MM.1S (cell line): ENCODE data around the gene PHF3.

Experiments used
- DNase-seq: peaks from one replicate; pipeline ENCODE4 v3.0.0-alpha.2; 2015
- H2AFZ ChIP-seq: fragments of 300-600 bp; sonication (generic); 2 replicates; pipeline ENCODE4 v1.6.0; 2016; ENCODE audit warnings: antibody characterized with exemption, low read length
- H3F3A ChIP-seq: fragments of 300-600 bp; sonication (generic); 2 replicates; pipeline ENCODE4 v1.6.1; 2016; ENCODE audit warnings: mild to moderate bottlenecking, antibody characterized with exemption, low read length, moderate library complexity, mixed read lengths; ENCODE audit not compliant: insufficient read depth
- H3K27ac ChIP-seq: fragments of 300-600 bp; sonication (generic); 2 replicates; pipeline ENCODE4 v1.5.1; 2016; ENCODE audit warnings: mild to moderate bottlenecking, low read length
- H3K27me3 ChIP-seq: fragments of 300-600 bp; sonication (generic); replicated peaks from 2 replicates; pipeline ENCODE4 v1.6.0; 2016; ENCODE audit warnings: low read length; ENCODE audit not compliant: insufficient read depth
- H3K36me3 ChIP-seq: fragments of 300-600 bp; sonication (generic); replicated peaks from 2 replicates; pipeline ENCODE4 v1.6.1; 2016; ENCODE audit warnings: mild to moderate bottlenecking, low read length, mixed read lengths; ENCODE audit not compliant: insufficient read depth
- H3K4me1 ChIP-seq: fragments of 300-600 bp; sonication (generic); 2 replicates; pipeline ENCODE4 v1.6.1; 2016; ENCODE audit warnings: low read length, mixed read lengths
- H3K4me2 ChIP-seq: fragments of 300-600 bp; sonication (generic); 2 replicates; pipeline ENCODE4 v1.6.0; 2016; ENCODE audit warnings: low read depth, low read length
- H3K4me3 ChIP-seq: fragments of 300-600 bp; sonication (generic); 2 replicates; pipeline ENCODE4 v1.5.1; 2016; ENCODE audit warnings: low read length, mixed read lengths
- H3K79me2 ChIP-seq: fragments of 300-600 bp; sonication (generic); 2 replicates; pipeline ENCODE4 v1.6.1; 2016; ENCODE audit warnings: mixed run types, low read length, mixed read lengths
- H3K9ac ChIP-seq: fragments of 300-600 bp; sonication (generic); 2 replicates; pipeline ENCODE4 v1.6.1; 2016; ENCODE audit warnings: low read length, mixed read lengths
- H3K9me2 ChIP-seq: fragments of 300-600 bp; sonication (generic); replicated peaks from 2 replicates; pipeline ENCODE4 v1.6.1; 2016; ENCODE audit warnings: mild to moderate bottlenecking, low read length, mixed read lengths; ENCODE audit not compliant: insufficient read depth
- H3K9me3 ChIP-seq: fragments of 300-600 bp; sonication (generic); replicated peaks from 2 replicates; pipeline ENCODE4 v1.6.1; 2016; ENCODE audit warnings: mild to moderate bottlenecking, low read length, mixed read lengths; ENCODE audit not compliant: insufficient read depth
- H4K20me1 ChIP-seq: fragments of 300-600 bp; sonication (generic); 2 replicates; pipeline ENCODE4 v1.6.1; 2016; ENCODE audit warnings: mild to moderate bottlenecking, low read length, moderate library complexity, mixed read lengths; ENCODE audit not compliant: insufficient read depth
- EZH2 ChIP-seq: fragments of 300-600 bp; sonication (generic); optimal IDR thresholded peaks from 2 replicates; pipeline ENCODE3; 2017; ENCODE audit warnings: low read depth, mild to moderate bottlenecking, antibody characterized with exemption, low read length, mixed read lengths
- EZH2phosphoT487 ChIP-seq: fragments of 300-600 bp; sonication (generic); IDR thresholded peaks from 2 replicates; pipeline ENCODE4 v1.6.1; 2018; ENCODE audit warnings: antibody characterized with exemption, low read length
- TF ChIP-seq, protein P1 (sequence below): fragments of 300-600 bp; sonication (generic); IDR thresholded peaks from 2 replicates; pipeline ENCODE4 v1.5.1; 2016; ENCODE audit warnings: antibody characterized with exemption, low read length, mixed read lengths

Gene PHF3

GRCh38 chr6:63683071-63683603 lies 47.5 kb downstream of the PHF3 start:
- Histone ChIP-seq H3K4me3 (peak overlapping the region; percentile 35; the same call in 1 of the 2 replicates), H3K4me1 (peaks cover 39% of the 10 kb centered on the region)

GRCh38 chr6:63685446-63686379 lies 50.1 kb downstream of the PHF3 start:
- Histone ChIP-seq H3K4me1 (peaks cover 39% of the 10 kb centered on the region), H3K27ac (peak overlapping the region; percentile 69; the same call in 1 of the 2 replicates), H3K9me2 (no peaks in the 10 kb centered on the region), H3K36me3 (peaks cover 7% of the 10 kb centered on the region; the same call in 1 of the 2 replicates), H2AFZ (no peak overlapping the region), H3K4me3 (peak overlapping the region; percentile 25), H3K4me2 (peak overlapping the region; percentile 76), H3K27me3 (no peaks in the 10 kb centered on the region), H4K20me1 (no peaks in the 10 kb centered on the region; the same call in 1 of the 2 replicates), H3K79me2 (peaks cover 56% of the 10 kb centered on the region), H3K9ac (peak overlapping the region; percentile 3; the same call in 1 of the 2 replicates), H3F3A (peaks cover 40% of the 10 kb centered on the region), H3K9me3 (no peaks in the 10 kb centered on the region)
- peak; percentile 74 for DNase-seq
- TF ChIP-seq, protein P1, sequence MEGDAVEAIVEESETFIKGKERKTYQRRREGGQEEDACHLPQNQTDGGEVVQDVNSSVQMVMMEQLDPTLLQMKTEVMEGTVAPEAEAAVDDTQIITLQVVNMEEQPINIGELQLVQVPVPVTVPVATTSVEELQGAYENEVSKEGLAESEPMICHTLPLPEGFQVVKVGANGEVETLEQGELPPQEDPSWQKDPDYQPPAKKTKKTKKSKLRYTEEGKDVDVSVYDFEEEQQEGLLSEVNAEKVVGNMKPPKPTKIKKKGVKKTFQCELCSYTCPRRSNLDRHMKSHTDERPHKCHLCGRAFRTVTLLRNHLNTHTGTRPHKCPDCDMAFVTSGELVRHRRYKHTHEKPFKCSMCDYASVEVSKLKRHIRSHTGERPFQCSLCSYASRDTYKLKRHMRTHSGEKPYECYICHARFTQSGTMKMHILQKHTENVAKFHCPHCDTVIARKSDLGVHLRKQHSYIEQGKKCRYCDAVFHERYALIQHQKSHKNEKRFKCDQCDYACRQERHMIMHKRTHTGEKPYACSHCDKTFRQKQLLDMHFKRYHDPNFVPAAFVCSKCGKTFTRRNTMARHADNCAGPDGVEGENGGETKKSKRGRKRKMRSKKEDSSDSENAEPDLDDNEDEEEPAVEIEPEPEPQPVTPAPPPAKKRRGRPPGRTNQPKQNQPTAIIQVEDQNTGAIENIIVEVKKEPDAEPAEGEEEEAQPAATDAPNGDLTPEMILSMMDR, result no peak
- TF ChIP-seq EZH2 (no peak), EZH2phosphoT487 (no peak)

More at GRCh38 chr6:63683071-63683603, 47.5 kb downstream of the PHF3 start:
- Histone ChIP-seq H3K79me2 (peaks cover 71% of the 10 kb centered on the region), H3K27me3 (no peaks in the 10 kb centered on the region), H3K27ac (peak overlapping the region; percentile 39; the same call in 1 of the 2 replicates), H3K9me2 (no peaks in the 10 kb centered on the region), H3K36me3 (peaks cover 7% of the 10 kb centered on the region; the same call in 1 of the 2 replicates), H2AFZ (no peak overlapping the region), H3K9ac (no peak overlapping the region), H3K4me2 (peak overlapping the region; percentile 44), H3K9me3 (no peaks in the 10 kb centered on the region), H3F3A (peaks cover 40% of the 10 kb centered on the region), H4K20me1 (no peaks in the 10 kb centered on the region; the same call in 1 of the 2 replicates)
- DNase-seq, result peak; percentile 56
- TF ChIP-seq, protein P1, result no peak
- TF ChIP-seq EZH2phosphoT487 (no peak), EZH2 (no peak)

DNA sequence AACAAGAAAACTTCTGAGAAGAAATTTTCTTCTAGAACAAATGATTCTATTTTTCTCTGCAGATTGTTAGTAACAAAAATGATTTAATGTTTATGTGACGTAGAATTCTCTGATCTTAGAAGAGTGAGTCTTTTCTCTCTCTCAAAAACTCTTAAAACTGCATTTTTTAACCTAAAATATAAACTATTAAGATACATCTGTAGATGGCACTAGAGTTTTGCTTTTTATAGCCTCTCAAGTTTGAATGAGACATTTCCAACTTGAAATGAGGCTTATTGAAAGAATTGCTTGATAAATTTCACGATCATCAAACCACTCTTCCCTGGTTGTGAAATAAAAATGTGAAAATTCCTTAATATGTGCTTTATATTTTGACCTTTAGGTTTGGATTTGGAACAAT lies 53.8 kb downstream of the PHF3 start:
- Histone ChIP-seq H3F3A (peaks cover 18% of the 10 kb centered on the region), H3K4me2 (no peak overlapping the region), H3K4me3 (no peak overlapping the region), H2AFZ (no peak overlapping the region), H3K4me1 (peaks cover 19% of the 10 kb centered on the region), H3K27me3 (no peaks in the 10 kb centered on the region), H3K79me2 (peaks cover 27% of the 10 kb centered on the region), H3K9me3 (no peaks in the 10 kb centered on the region), H3K9ac (no peak overlapping the region), H3K36me3 (peaks cover 2% of the 10 kb centered on the region; the same call in 1 of the 2 replicates), H3K27ac (no peak overlapping the region), H3K9me2 (no peaks in the 10 kb centered on the region), H4K20me1 (no peaks in the 10 kb centered on the region)
- TF ChIP-seq EZH2, result no peak
- TF ChIP-seq EZH2phosphoT487, result no peak
- TF ChIP-seq, protein P1, result no peak; the same call in 1 of the 2 replicates
- no peak for DNase-seq
